ENCODE results near the gene RING1. TPM values are rescaled to one million over a fixed set of nuclear protein-coding genes. Genes with fewer than 3 reads are reported as not detected.

Gene RING1
- total and polyA plus RNA-seq, 2 donors from 2014 or later, result 47.2 to 48.6 TPM

- no peaks in the 10 kb centered on the region for H3K27me3 ChIP-seq (ENCODE audit: control insufficient read depth, insufficient read depth, low read length)
- no peak for FAIRE-seq
- H3K9ac ChIP-seq (ENCODE audit: low read length in 3 of 3), result peak overlapping the region; percentile 14 to 71 (median 41)
- H3K9me3 ChIP-seq (ENCODE audit: control insufficient read depth in 2 of 3, insufficient read depth in 1 of 3, low read length in 3 of 3), result no peaks in the 10 kb centered on the region
- H3K36me3 ChIP-seq (ENCODE audit: control insufficient read depth in 2 of 3, insufficient read depth in 3 of 3, low read length in 3 of 3), result peaks cover 0 to 18% (median 6%) of the 10 kb centered on the region in 3 donors
- no peak overlapping the region for H3K27ac ChIP-seq (ENCODE audit: low read depth in 2 of 2, low read length in 2 of 2)
- peaks cover 0 to 16% (median 4%) of the 10 kb centered on the region in 3 donors for H3K4me1 ChIP-seq (ENCODE audit: control insufficient read depth in 2 of 3, insufficient read depth in 2 of 3, low read depth in 1 of 3, low read length in 3 of 3)
- TF ChIP-seq CTCF (IDR thresholded peaks at IDR 0.05; ENCODE audit: borderline replicate concordance, extremely low read depth, insufficient read depth), result no peak
- peak in 2 of 5 donors; percentile 57 to 80 for DNase-seq
- intact Hi-C loops (cut with DNase I), result no loop called here
- H3K4me3 ChIP-seq (ENCODE audit: low read length in 3 of 3), result peak overlapping the region; percentile 45 to 59 (median 48)
Measured at GRCh38 chr6:33213166-33213988, 5.1 kb downstream of the RING1 start.

GRCh38 chr6:33213989-33214335 lies 5.7 kb downstream of the RING1 start:
- Histone ChIP-seq H3K9me3 (ENCODE audit: control insufficient read depth in 2 of 3, insufficient read depth in 1 of 3, low read length in 3 of 3) (no peaks in the 10 kb centered on the region), H3K27me3 (ENCODE audit: control insufficient read depth, insufficient read depth, low read length) (no peaks in the 10 kb centered on the region), H3K36me3 (ENCODE audit: control insufficient read depth in 2 of 3, insufficient read depth in 3 of 3, low read length in 3 of 3) (peaks cover 0 to 18% (median 6%) of the 10 kb centered on the region in 3 donors), H3K4me3 (ENCODE audit: low read length in 3 of 3) (peak overlapping the region in 2 of 3 donors; percentile 45 to 59), H3K4me1 (ENCODE audit: control insufficient read depth in 2 of 3, insufficient read depth in 2 of 3, low read depth in 1 of 3, low read length in 3 of 3) (peaks cover 0 to 13% (median 4%) of the 10 kb centered on the region in 3 donors), H3K27ac (ENCODE audit: low read depth in 2 of 2, low read length in 2 of 2) (no peak overlapping the region), H3K9ac (ENCODE audit: low read length in 3 of 3) (peak overlapping the region in 2 of 3 donors; percentile 14 to 71)
- intact Hi-C loops (cut with DNase I), result no loop called here
- TF ChIP-seq CTCF (IDR thresholded peaks at IDR 0.05; ENCODE audit: borderline replicate concordance, extremely low read depth, insufficient read depth), result no peak
- DNase-seq (no peak), FAIRE-seq (no peak)

- Histone ChIP-seq H3K36me3 (ENCODE audit: control insufficient read depth in 2 of 3, insufficient read depth in 3 of 3, low read length in 3 of 3) (peaks cover 0 to 9% (median 0%) of the 10 kb centered on the region in 3 donors), H3K4me3 (ENCODE audit: low read length in 3 of 3) (no peak overlapping the region), H3K9ac (ENCODE audit: low read length in 3 of 3) (no peak overlapping the region), H3K27ac (ENCODE audit: low read depth in 2 of 2, low read length in 2 of 2) (no peak overlapping the region), H3K27me3 (ENCODE audit: control insufficient read depth, insufficient read depth, low read length) (no peaks in the 10 kb centered on the region), H3K9me3 (ENCODE audit: control insufficient read depth in 2 of 3, insufficient read depth in 1 of 3, low read length in 3 of 3) (no peaks in the 10 kb centered on the region), H3K4me1 (ENCODE audit: control insufficient read depth in 2 of 3, insufficient read depth in 2 of 3, low read depth in 1 of 3, low read length in 3 of 3) (peaks cover 0 to 12% (median 4%) of the 10 kb centered on the region in 3 donors)
- no peak for FAIRE-seq
- intact Hi-C loops (cut with DNase I), result no loop called here
- DNase-seq, result peak in 1 of 5 donors; percentile 70
- no peak for TF ChIP-seq CTCF (IDR thresholded peaks at IDR 0.05; ENCODE audit: borderline replicate concordance, extremely low read depth, insufficient read depth)
Measured at GRCh38 chr6:33215271-33216116, 7.2 kb downstream of the RING1 start.
